ENCODE results near the gene SHKBP1. TPM values are rescaled to one million over a fixed set of nuclear protein-coding genes. Genes with fewer than 3 reads are reported as not detected.
A peak's percentile ranks its signal among the peaks of the same experiment; 100 is the strongest.

SHKBP1 gene
- total RNA-seq, 1 donor from 2014 or later = 51.6 TPM

GRCh38 chr19:40530091-40530901 lies 46.4 kb upstream of the SHKBP1 start:
- DNase-seq (ENCODE audit: extremely low spot score in 2 of 2) = no peak
- no peaks in the 10 kb centered on the region for H3K36me3 ChIP-seq
- peaks cover 8% of the 10 kb centered on the region for H3K4me1 ChIP-seq
- intact Hi-C loops (cut with DNase I) = loop anchor here (5.0 to 10.0 kb wide), 2 partner anchors 67 to 105 kb away; no protein-coding TSS in a partner anchor
- no peaks in the 10 kb centered on the region for H3K9me3 ChIP-seq
- no peaks in the 10 kb centered on the region for H3K27me3 ChIP-seq
- peak overlapping the region in 1 of 2 donors; percentile 39 for H3K4me3 ChIP-seq
- TF ChIP-seq POLR2A (IDR thresholded peaks at IDR 0.05) (no peak), POLR2AphosphoS5 (IDR thresholded peaks at IDR 0.05; ENCODE audit: insufficient read depth in 1 of 2, low read depth in 1 of 2) (no peak)
- TF ChIP-seq, protein P1, sequence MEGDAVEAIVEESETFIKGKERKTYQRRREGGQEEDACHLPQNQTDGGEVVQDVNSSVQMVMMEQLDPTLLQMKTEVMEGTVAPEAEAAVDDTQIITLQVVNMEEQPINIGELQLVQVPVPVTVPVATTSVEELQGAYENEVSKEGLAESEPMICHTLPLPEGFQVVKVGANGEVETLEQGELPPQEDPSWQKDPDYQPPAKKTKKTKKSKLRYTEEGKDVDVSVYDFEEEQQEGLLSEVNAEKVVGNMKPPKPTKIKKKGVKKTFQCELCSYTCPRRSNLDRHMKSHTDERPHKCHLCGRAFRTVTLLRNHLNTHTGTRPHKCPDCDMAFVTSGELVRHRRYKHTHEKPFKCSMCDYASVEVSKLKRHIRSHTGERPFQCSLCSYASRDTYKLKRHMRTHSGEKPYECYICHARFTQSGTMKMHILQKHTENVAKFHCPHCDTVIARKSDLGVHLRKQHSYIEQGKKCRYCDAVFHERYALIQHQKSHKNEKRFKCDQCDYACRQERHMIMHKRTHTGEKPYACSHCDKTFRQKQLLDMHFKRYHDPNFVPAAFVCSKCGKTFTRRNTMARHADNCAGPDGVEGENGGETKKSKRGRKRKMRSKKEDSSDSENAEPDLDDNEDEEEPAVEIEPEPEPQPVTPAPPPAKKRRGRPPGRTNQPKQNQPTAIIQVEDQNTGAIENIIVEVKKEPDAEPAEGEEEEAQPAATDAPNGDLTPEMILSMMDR (IDR thresholded peaks at IDR 0.05) = no peak
- H3K27ac ChIP-seq = no peak overlapping the region

DNA sequence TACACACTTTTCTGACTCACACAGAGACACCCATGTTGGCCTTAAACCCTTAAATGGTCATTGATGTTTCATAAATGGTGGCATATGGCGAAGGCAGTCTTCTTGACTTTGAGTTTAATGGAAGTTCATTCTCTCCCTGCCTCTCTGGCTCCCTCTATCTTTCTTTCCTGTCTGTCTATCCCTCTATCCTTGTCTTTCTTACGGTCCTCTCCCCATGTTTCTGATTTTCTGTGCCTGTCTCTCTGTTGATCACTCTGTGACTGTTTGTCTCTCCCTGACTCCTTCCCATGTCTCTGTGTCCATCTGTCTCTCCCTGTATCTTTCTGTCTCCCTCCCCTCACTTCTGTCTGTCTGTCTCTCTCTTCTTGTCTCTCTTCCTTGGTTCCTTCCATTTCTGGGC lies 43.2 kb upstream of the SHKBP1 start:
- no peak for DNase-seq (ENCODE audit: extremely low spot score in 2 of 2)
- no peak overlapping the region for H3K27ac ChIP-seq
- no peak overlapping the region for H3K4me3 ChIP-seq
- no peaks in the 10 kb centered on the region for H3K36me3 ChIP-seq
- peaks cover 8% of the 10 kb centered on the region for H3K4me1 ChIP-seq
- H3K27me3 ChIP-seq = no peaks in the 10 kb centered on the region
- H3K9me3 ChIP-seq = no peaks in the 10 kb centered on the region
- TF ChIP-seq POLR2AphosphoS5 (IDR thresholded peaks at IDR 0.05; ENCODE audit: insufficient read depth in 1 of 2, low read depth in 1 of 2) (no peak), POLR2A (IDR thresholded peaks at IDR 0.05) (no peak)
- TF ChIP-seq, protein P1 (IDR thresholded peaks at IDR 0.05) = no peak
- intact Hi-C loops (cut with DNase I) = loop anchor here (5.0 to 10.0 kb wide), 2 partner anchors 64 to 101 kb away; no protein-coding TSS in a partner anchor

DNA sequence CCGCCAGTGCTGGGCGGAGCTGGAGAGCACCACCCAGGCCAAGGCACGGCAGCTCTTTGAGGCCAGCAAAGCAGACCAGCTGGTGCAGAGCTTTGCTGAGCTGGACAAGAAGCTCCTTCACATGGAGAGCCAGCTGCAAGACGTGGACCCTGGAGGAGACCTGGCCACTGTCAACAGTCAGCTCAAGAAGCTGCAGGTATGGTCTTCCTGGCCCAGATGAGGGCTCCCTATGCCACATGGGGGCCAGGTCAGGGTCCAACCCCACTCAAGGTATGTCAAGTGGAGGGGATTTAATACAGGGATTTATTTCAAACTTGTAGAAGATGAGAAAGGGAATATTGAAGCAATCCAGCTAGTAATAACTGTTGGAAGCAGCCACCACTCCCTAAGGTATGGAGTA lies 42.5 kb upstream of the SHKBP1 start:
- Histone ChIP-seq H3K4me1 (peaks cover 8% of the 10 kb centered on the region), H3K9me3 (no peaks in the 10 kb centered on the region), H3K36me3 (no peaks in the 10 kb centered on the region), H3K27ac (no peak overlapping the region), H3K27me3 (no peaks in the 10 kb centered on the region), H3K4me3 (no peak overlapping the region)
- intact Hi-C loops (cut with DNase I) = loop anchor here (5.0 to 10.0 kb wide), 2 partner anchors 63 to 101 kb away; no protein-coding TSS in a partner anchor
- TF ChIP-seq, protein P1 (IDR thresholded peaks at IDR 0.05) = no peak
- TF ChIP-seq POLR2A (IDR thresholded peaks at IDR 0.05) (no peak), POLR2AphosphoS5 (IDR thresholded peaks at IDR 0.05; ENCODE audit: insufficient read depth in 1 of 2, low read depth in 1 of 2) (no peak)
- DNase-seq (ENCODE audit: extremely low spot score in 2 of 2) = no peak

DNA sequence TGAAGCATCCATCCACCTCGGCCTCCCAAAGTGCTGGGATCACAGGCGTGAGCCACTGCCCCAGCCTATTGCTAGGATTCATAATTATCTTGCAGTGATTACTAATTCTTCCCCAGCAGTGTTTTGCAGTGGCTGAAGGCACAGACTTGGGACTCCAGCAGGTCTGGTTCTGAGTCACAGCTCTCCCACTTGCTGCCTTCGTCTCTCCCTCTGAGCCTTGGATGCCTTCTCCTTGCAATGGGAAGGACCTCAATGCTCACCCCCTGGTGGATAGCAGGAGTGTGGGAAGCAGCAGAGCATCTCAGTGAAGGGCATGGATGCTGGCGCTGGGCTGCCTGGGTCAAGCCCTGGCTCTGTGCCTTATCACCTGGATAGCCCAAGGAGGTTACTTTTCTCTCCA lies 37.6 kb upstream of the SHKBP1 start:
- Histone ChIP-seq H3K36me3 (no peaks in the 10 kb centered on the region), H3K4me3 (no peak overlapping the region), H3K4me1 (peaks cover 12% of the 10 kb centered on the region), H3K27ac (no peak overlapping the region), H3K27me3 (no peaks in the 10 kb centered on the region), H3K9me3 (no peaks in the 10 kb centered on the region)
- intact Hi-C loops (cut with DNase I) = loop anchor here (10.0 kb wide), 1 partner anchor 96 kb away; no protein-coding TSS in a partner anchor
- DNase-seq (ENCODE audit: extremely low spot score in 2 of 2) = no peak
- TF ChIP-seq POLR2AphosphoS5 (IDR thresholded peaks at IDR 0.05; ENCODE audit: insufficient read depth in 1 of 2, low read depth in 1 of 2) (no peak), POLR2A (IDR thresholded peaks at IDR 0.05) (no peak)
- TF ChIP-seq, protein P1 (IDR thresholded peaks at IDR 0.05) = no peak
